ENCODE measurements around the gene MAP3K14. TPM values are rescaled to one million over a fixed set of nuclear protein-coding genes. Genes with fewer than 3 reads are reported as not detected.

Gene MAP3K14
- total RNA-seq, 2 donors from 2014 or later: 43.8 to 49.1 TPM

DNA sequence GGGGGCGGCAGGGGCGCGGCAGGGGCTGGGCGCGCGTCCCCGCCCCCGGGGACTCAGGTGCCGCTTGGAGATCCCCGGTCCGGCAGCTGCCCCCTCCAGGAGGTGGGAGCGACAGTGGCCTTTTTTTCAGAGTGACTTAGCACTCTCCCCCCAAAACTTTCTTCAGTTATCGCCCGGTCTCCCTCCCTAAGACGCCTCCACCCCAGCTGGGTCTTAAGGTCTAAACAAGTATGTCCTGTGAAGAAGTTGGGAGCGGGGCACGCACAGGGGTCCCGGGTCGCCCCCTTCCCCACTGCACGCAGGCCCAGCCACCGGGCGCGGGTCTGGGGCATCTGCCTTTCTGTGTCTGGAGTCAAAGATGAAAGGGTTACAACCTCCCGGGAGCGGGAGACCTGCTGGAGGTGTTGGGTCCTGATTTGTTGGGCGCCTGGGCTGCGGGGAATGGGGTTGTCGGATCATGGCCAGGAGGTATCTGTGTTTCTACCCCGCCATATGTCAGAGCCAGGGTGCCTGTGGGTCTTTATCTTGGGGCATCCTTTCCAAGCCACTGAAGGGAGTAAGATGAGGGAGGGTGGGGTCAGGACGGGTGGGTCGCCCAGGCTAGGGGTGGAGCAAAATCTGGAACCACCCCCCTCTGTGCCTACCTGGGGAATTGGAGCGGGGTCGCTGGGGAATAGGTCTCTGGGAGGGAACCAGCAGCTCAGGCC lies 94.4 kb downstream of the MAP3K14 start:
- Mint-ChIP-seq H3K36me3 (ENCODE audit: low read depth) (peaks cover 11% of the 10 kb centered on the region), H3K27ac (peak overlapping the region; percentile 100), H3K4me1 (peaks cover 57% of the 10 kb centered on the region), H3K4me3 (peak overlapping the region; percentile 98), H3K27me3 (no peaks in the 10 kb centered on the region)
- H3K9me3 ChIP-seq (ENCODE audit: control insufficient read depth, low read length, poor library complexity, severe bottlenecking): no peaks in the 10 kb centered on the region
- DNase-seq (no peak), ATAC-seq (no peak)

DNA sequence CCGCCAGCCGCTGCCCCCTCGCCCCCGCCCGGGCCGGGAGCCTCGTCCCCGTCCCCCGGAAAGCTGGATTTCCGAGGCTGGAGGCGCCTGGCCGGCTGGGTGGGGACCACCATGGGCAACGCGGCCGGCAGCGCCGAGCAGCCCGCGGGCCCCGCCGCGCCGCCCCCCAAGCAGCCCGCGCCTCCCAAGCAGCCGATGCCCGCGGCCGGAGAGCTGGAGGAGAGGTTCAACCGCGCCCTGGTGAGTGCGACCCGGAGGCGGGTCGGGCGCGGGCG lies 94.9 kb downstream of the MAP3K14 start:
- H3K4me3 Mint-ChIP-seq: peak overlapping the region; percentile 98

GRCh38 chr17:45221081-45222013 lies 95.5 kb downstream of the MAP3K14 start, which contains the start of gene FMNL1:
FMNL1 (plus strand) TSS chr17:45221885; CDS start chr17:45222125, 240 bp downstream.
- peaks cover 11% of the 10 kb centered on the region for H3K36me3 Mint-ChIP-seq (ENCODE audit: low read depth)
- H3K9me3 ChIP-seq (ENCODE audit: control insufficient read depth, low read length, poor library complexity, severe bottlenecking): no peaks in the 10 kb centered on the region
- peaks cover 49% of the 10 kb centered on the region for H3K4me1 Mint-ChIP-seq
- H3K27me3 Mint-ChIP-seq: no peaks in the 10 kb centered on the region
- peak within 1 kb of the TSS; percentile 100 for H3K27ac Mint-ChIP-seq
- H3K4me3 Mint-ChIP-seq: peak within 1 kb of the TSS; percentile 98
- DNase-seq (peak; percentile 50 to 53 (median 52)), ATAC-seq (no peak)

More for the DNA sequence above, 94.9 kb downstream of the MAP3K14 start:
- Mint-ChIP-seq H3K4me1 (peaks cover 52% of the 10 kb centered on the region), H3K27me3 (no peaks in the 10 kb centered on the region), H3K27ac (peak overlapping the region; percentile 100), H3K36me3 (ENCODE audit: low read depth) (peaks cover 11% of the 10 kb centered on the region)
- DNase-seq (no peak), ATAC-seq (no peak)
- H3K9me3 ChIP-seq (ENCODE audit: control insufficient read depth, low read length, poor library complexity, severe bottlenecking): no peaks in the 10 kb centered on the region

DNA sequence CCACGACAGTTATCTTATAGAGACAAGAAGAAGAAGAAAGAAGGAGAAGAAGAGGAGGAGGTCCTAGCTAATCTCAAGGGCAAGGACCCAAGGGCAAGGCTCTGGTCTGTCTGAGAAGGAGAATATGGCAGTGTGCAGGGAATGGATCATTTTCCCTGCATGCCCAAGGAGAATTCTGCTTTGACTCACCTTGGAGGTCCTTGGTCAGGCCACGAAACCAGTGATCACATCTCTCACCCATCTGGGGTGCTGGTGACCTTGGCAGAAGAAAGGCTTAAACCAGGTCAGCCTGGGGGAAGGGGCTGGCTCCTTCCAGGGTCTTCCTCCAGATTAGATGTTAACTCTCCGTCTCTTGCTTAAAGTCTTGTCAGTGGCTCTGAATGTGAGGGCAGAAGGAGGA lies 96.7 kb downstream of the MAP3K14 start:
- Mint-ChIP-seq H3K36me3 (ENCODE audit: low read depth) (peaks cover 11% of the 10 kb centered on the region), H3K4me1 (peaks cover 37% of the 10 kb centered on the region), H3K27ac (peak overlapping the region; percentile 96), H3K27me3 (no peaks in the 10 kb centered on the region), H3K4me3 (peak overlapping the region; percentile 87)
- DNase-seq (no peak), ATAC-seq (no peak)
- no peaks in the 10 kb centered on the region for H3K9me3 ChIP-seq (ENCODE audit: control insufficient read depth, low read length, poor library complexity, severe bottlenecking)

DNA sequence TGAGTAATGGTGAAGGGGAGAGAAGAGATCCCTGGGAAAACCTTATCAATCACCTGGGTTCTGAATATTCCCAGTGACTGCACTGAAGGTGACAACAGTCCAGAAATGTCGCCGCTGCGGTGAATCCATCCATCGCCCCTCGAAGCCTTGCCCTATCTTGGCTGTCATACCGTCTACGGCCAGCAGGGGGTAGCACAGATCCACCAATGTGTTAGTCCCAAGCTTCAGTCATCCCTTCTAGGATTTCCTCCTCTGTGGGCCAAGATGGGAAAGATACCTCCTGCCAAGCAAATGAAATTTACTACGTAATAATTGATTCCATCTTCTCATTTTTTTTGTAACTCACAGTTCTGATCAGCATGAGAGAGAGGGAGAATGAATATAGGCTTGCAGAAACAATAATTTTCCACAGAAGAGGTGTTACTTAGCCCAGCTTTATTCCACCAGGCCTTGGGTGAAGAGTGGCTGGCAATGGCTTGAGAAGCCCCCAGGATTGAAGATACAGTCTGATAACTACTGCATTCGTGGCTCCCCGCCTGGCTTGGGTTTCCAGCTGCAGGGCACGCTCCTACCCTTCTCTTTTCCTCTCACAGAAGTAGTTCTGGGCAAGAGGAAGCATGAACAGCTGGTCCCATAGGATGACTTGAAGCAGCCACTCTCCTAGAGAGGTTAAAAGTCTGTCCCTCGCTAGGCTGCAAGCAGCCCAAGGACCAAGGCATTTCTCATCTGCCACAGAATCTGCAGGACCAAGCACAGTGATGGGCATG lies 97.7 kb downstream of the MAP3K14 start:
- H3K9me3 ChIP-seq (ENCODE audit: control insufficient read depth, low read length, poor library complexity, severe bottlenecking): no peaks in the 10 kb centered on the region
- ATAC-seq: peak; percentile 34
- H3K36me3 Mint-ChIP-seq (ENCODE audit: low read depth): peaks cover 9% of the 10 kb centered on the region

More for the DNA sequence above, 97.7 kb downstream of the MAP3K14 start:
- Mint-ChIP-seq H3K4me1 (peaks cover 36% of the 10 kb centered on the region), H3K4me3 (peak overlapping the region; percentile 87), H3K27ac (peak overlapping the region; percentile 96), H3K27me3 (no peaks in the 10 kb centered on the region)
- DNase-seq: peak; percentile 72 to 84 (median 74)

Other genes with a start within 250 kb of the MAP3K14 start
- 1 to 10 TPM; 3.7 to 5.0 TPM for gene PLCD3, start 184.5 kb downstream of the MAP3K14 start, total RNA-seq
- 10 to 100 TPM; 13.6 to 18.9 TPM for gene ACBD4, start 181.3 kb downstream of the MAP3K14 start, total RNA-seq
- 10 to 100 TPM; 52.4 to 71.8 TPM for gene HEXIM1, start 168.5 kb downstream of the MAP3K14 start, total RNA-seq
- gene HEXIM2, start 155.1 kb downstream of the MAP3K14 start, total RNA-seq: 10 to 100 TPM in 1 of 2 donors, 1 to 10 TPM in 1; 1.5 to 12.3 TPM
- 100 to 1,000 TPM; 509 to 550 TPM for gene FMNL1, start 95.1 kb downstream of the MAP3K14 start, total RNA-seq
- under 1 TPM in 1 of 2 donors, not detected in 1; 0.17 TPM for gene SPATA32, start 54.9 kb downstream of the MAP3K14 start, total RNA-seq
- 10 to 100 TPM; 42.0 to 55.4 TPM for gene ARHGAP27, start 115.8 kb upstream of the MAP3K14 start, total RNA-seq
- 10 to 100 TPM; 87.6 to 97.0 TPM for gene PLEKHM1, start 173.7 kb upstream of the MAP3K14 start, total RNA-seq